Mesothelial cell of epicardium (in vitro differentiated cells): Measurements from ENCODE around the gene PFDN2. TPM values are rescaled to one million over a fixed set of nuclear protein-coding genes. Genes with fewer than 3 reads are reported as not detected.

Experiments used
- DNase-seq, 2 experiments: peaks; one replicate each; pipeline ENCODE4 v3.0.0; 2021; ENCODE audit warnings: low spot score in 2 of 2; ENCODE audit not compliant: unreplicated experiment in 2 of 2
- H3K27ac Mint-ChIP-seq: 2 replicates; pipeline ENCODE4 v1.8.0; 2021; ENCODE audit warnings: mixed read lengths
- H3K27me3 Mint-ChIP-seq: 2 replicates; pipeline ENCODE4 v1.8.0; 2021; ENCODE audit warnings: low read depth, mixed read lengths
- H3K36me3 Mint-ChIP-seq: 2 replicates; pipeline ENCODE4 v1.8.0; 2021; ENCODE audit warnings: mixed read lengths
- H3K4me1 Mint-ChIP-seq: 2 replicates; pipeline ENCODE4 v1.8.0; 2021; ENCODE audit warnings: mixed read lengths
- H3K4me3 Mint-ChIP-seq: 2 replicates; pipeline ENCODE4 v1.8.0; 2021; ENCODE audit warnings: mild to moderate bottlenecking, moderate library complexity, mixed read lengths
- H3K9me3 Mint-ChIP-seq: 2 replicates; pipeline ENCODE4 v1.8.0; 2021; ENCODE audit warnings: mixed read lengths
- CTCF ChIP-seq: fragments of 200-600 bp; sonication (generic); IDR thresholded peaks from one replicate; pipeline ENCODE4 v1.5.0; 2021; ENCODE audit warnings: antibody characterized with exemption; ENCODE audit not compliant: unreplicated experiment
- total RNA-seq: library from RNA; stranded (reverse); gene quantifications from 3 replicates; pipeline ENCODE4 v1.2.1, GENCODE V29; 2021

Gene PFDN2
- total RNA-seq, 1 donor from 2014 or later = 49.7 TPM

- peak overlapping the region; percentile 69 for H3K4me3 Mint-ChIP-seq
- peaks cover 5% of the 10 kb centered on the region for H3K36me3 Mint-ChIP-seq
- H3K27me3 Mint-ChIP-seq = no peaks in the 10 kb centered on the region
- TF ChIP-seq CTCF = no peak
- H3K4me1 Mint-ChIP-seq = peaks cover 80% of the 10 kb centered on the region
- H3K27ac Mint-ChIP-seq = peak overlapping the region; percentile 94
- no peak for DNase-seq
- H3K9me3 Mint-ChIP-seq = no peaks in the 10 kb centered on the region
These were observed 32.7 kb downstream of the PFDN2 start for GRCh38 chr1:161085165-161085564.

GRCh38 chr1:161084597-161084988, 33.2 kb downstream of the PFDN2 start:
- TF ChIP-seq CTCF = no peak
- Mint-ChIP-seq H3K27me3 (no peaks in the 10 kb centered on the region), H3K9me3 (no peaks in the 10 kb centered on the region), H3K27ac (peak overlapping the region; percentile 94), H3K36me3 (peaks cover 8% of the 10 kb centered on the region), H3K4me1 (peaks cover 75% of the 10 kb centered on the region), H3K4me3 (peak overlapping the region; percentile 69)
- peak in 1 of 2 experiments; percentile 51 for DNase-seq

- H3K27me3 Mint-ChIP-seq = no peaks in the 10 kb centered on the region
- H3K4me3 Mint-ChIP-seq = peak overlapping the region; percentile 69
- H3K4me1 Mint-ChIP-seq = peaks cover 70% of the 10 kb centered on the region
- H3K9me3 Mint-ChIP-seq = no peaks in the 10 kb centered on the region
- DNase-seq = no peak
- peak overlapping the region; percentile 94 for H3K27ac Mint-ChIP-seq
- no peak for TF ChIP-seq CTCF
- peaks cover 12% of the 10 kb centered on the region for H3K36me3 Mint-ChIP-seq
These were observed 33.9 kb downstream of the PFDN2 start for GRCh38 chr1:161083748-161084596.

- DNase-seq = no peak
- Mint-ChIP-seq H3K4me1 (peaks cover 65% of the 10 kb centered on the region), H3K27ac (peak overlapping the region; percentile 94), H3K9me3 (no peaks in the 10 kb centered on the region), H3K27me3 (no peaks in the 10 kb centered on the region), H3K4me3 (no peak overlapping the region), H3K36me3 (peaks cover 14% of the 10 kb centered on the region)
- no peak for TF ChIP-seq CTCF
These were observed 34.7 kb downstream of the PFDN2 start for GRCh38 chr1:161082996-161083747.

- Mint-ChIP-seq H3K27ac (peak overlapping the region; percentile 94), H3K4me3 (no peak overlapping the region), H3K9me3 (no peaks in the 10 kb centered on the region), H3K4me1 (peaks cover 58% of the 10 kb centered on the region), H3K36me3 (peaks cover 14% of the 10 kb centered on the region), H3K27me3 (no peaks in the 10 kb centered on the region)
- DNase-seq = no peak
- TF ChIP-seq CTCF = no peak
These were observed 35.4 kb downstream of the PFDN2 start for GRCh38 chr1:161082483-161082882.
